CD4-positive, alpha-beta T cell treated with Interleukin-15 for 1 hour (primary cell): Measurements from ENCODE around the gene DYNC1I1.

ENCODE experiments used
- DNase-seq: peaks from one replicate; pipeline ENCODE4 v3.0.0-alpha.2; 2020

Gene DYNC1I1

GRCh38 chr7:95976369-95977060 is 204.2 kb downstream of the DYNC1I1 start:
- DNase-seq: no peak

- no peak for DNase-seq
Observed at GRCh38 chr7:95977994-95978393, 205.6 kb downstream of the DYNC1I1 start.

- DNase-seq: no peak
Observed at GRCh38 chr7:95980167-95980566, 207.8 kb downstream of the DYNC1I1 start.

- DNase-seq: no peak
Observed at GRCh38 chr7:95980706-95981105, 208.4 kb downstream of the DYNC1I1 start.

GRCh38 chr7:95986178-95986764 is 213.9 kb downstream of the DYNC1I1 start:
- DNase-seq: no peak

- no peak for DNase-seq
Observed at GRCh38 chr7:95989301-95989700, 216.9 kb downstream of the DYNC1I1 start.

- no peak for DNase-seq
Observed at GRCh38 chr7:95993380-95993779, 221.0 kb downstream of the DYNC1I1 start.

GRCh38 chr7:95996174-95996573 is 223.8 kb downstream of the DYNC1I1 start:
- no peak for DNase-seq

GRCh38 chr7:95996886-95997285 is 224.5 kb downstream of the DYNC1I1 start:
- DNase-seq: no peak

- no peak for DNase-seq
Observed at GRCh38 chr7:95997632-95998031, 225.3 kb downstream of the DYNC1I1 start.

GRCh38 chr7:95999481-95999880 is 227.1 kb downstream of the DYNC1I1 start:
- DNase-seq: no peak

GRCh38 chr7:96004578-96004977 is 232.2 kb downstream of the DYNC1I1 start:
- no peak for DNase-seq

- DNase-seq: no peak
Observed at GRCh38 chr7:96005271-96005670, 232.9 kb downstream of the DYNC1I1 start.

GRCh38 chr7:96009148-96009547 is 236.8 kb downstream of the DYNC1I1 start:
- no peak for DNase-seq

- no peak for DNase-seq
Observed at GRCh38 chr7:96013836-96014235, 241.5 kb downstream of the DYNC1I1 start.

- DNase-seq: no peak
Observed at GRCh38 chr7:96014617-96015016, 242.3 kb downstream of the DYNC1I1 start.

- DNase-seq: no peak
Observed at GRCh38 chr7:96016056-96016586, 243.8 kb downstream of the DYNC1I1 start.

GRCh38 chr7:96016735-96017134 is 244.4 kb downstream of the DYNC1I1 start:
- DNase-seq: no peak

- no peak for DNase-seq
Observed at GRCh38 chr7:96017877-96018276, 245.5 kb downstream of the DYNC1I1 start.

GRCh38 chr7:96021568-96021967 is 249.2 kb downstream of the DYNC1I1 start:
- no peak for DNase-seq

GRCh38 chr7:96023387-96023786 is 251.0 kb downstream of the DYNC1I1 start:
- no peak for DNase-seq

- DNase-seq: no peak
Observed at GRCh38 chr7:96026010-96026409, 253.7 kb downstream of the DYNC1I1 start.

GRCh38 chr7:96026611-96027010 is 254.3 kb downstream of the DYNC1I1 start:
- DNase-seq: no peak

- no peak for DNase-seq
Observed at GRCh38 chr7:96028729-96029128, 256.4 kb downstream of the DYNC1I1 start.
